ENCODE data around the gene CBX1.

The CBX1 gene

GRCh38 chr17:48100591-48101011, 677 bp downstream of the CBX1 start:
- H2AFZ ChIP-seq (ENCODE audit: low read length): peak overlapping the region; percentile 88
- peak overlapping the region; percentile 78 for H3K9ac ChIP-seq (ENCODE audit: low read depth, low read length, poor library complexity, severe bottlenecking)
- peak overlapping the region; percentile 100 for H3K4me2 ChIP-seq (ENCODE audit: low read depth, low read length, poor library complexity, severe bottlenecking)
- H3K27me3 ChIP-seq (ENCODE audit: insufficient read depth, low read length, poor library complexity, severe bottlenecking): no peaks in the 10 kb centered on the region
- no peaks in the 10 kb centered on the region for H3K9me2 ChIP-seq (replicated peaks; ENCODE audit: low read depth, low read length)
- H3K4me3 ChIP-seq (ENCODE audit: low read length, poor library complexity, severe bottlenecking): peak overlapping the region; percentile 83
- H4K20me1 ChIP-seq (ENCODE audit: insufficient read depth, low read length, poor library complexity, severe bottlenecking): peaks cover 48% of the 10 kb centered on the region
- H3K4me1 ChIP-seq (ENCODE audit: insufficient read depth, low read length, poor library complexity, severe bottlenecking): peaks cover 32% of the 10 kb centered on the region
- H3F3A ChIP-seq (ENCODE audit: low read depth): peaks cover 9% of the 10 kb centered on the region; the same call in 1 of the 2 replicates
- no peak for TF ChIP-seq EZH2phosphoT487 (IDR thresholded peaks at IDR 0.05; ENCODE audit: borderline replicate concordance)
- no peak for TF ChIP-seq CTCF (conservative IDR thresholded peaks at IDR 0.05; ENCODE audit: low read length)
- peaks cover 55% of the 10 kb centered on the region for H3K79me2 ChIP-seq (ENCODE audit: insufficient read depth, low read length)
- H3K9me3 ChIP-seq (ENCODE audit: insufficient read depth, low read depth, low read length): no peaks in the 10 kb centered on the region
- H3K36me3 ChIP-seq (ENCODE audit: insufficient read depth, low read length): peaks cover 3% of the 10 kb centered on the region; the same call in 1 of the 2 replicates

- H3K4me3 ChIP-seq (ENCODE audit: low read length, poor library complexity, severe bottlenecking): peak overlapping the region; percentile 83
- peaks cover 9% of the 10 kb centered on the region; the same call in 1 of the 2 replicates for H3F3A ChIP-seq (ENCODE audit: low read depth)
- H3K27me3 ChIP-seq (ENCODE audit: insufficient read depth, low read length, poor library complexity, severe bottlenecking): no peaks in the 10 kb centered on the region
- H3K4me1 ChIP-seq (ENCODE audit: insufficient read depth, low read length, poor library complexity, severe bottlenecking): peaks cover 32% of the 10 kb centered on the region
- H3K9me2 ChIP-seq (replicated peaks; ENCODE audit: low read depth, low read length): no peaks in the 10 kb centered on the region
- H4K20me1 ChIP-seq (ENCODE audit: insufficient read depth, low read length, poor library complexity, severe bottlenecking): peaks cover 51% of the 10 kb centered on the region
- H3K9ac ChIP-seq (ENCODE audit: low read depth, low read length, poor library complexity, severe bottlenecking): peak overlapping the region; percentile 78
- H3K79me2 ChIP-seq (ENCODE audit: insufficient read depth, low read length): peaks cover 60% of the 10 kb centered on the region
- H3K4me2 ChIP-seq (ENCODE audit: low read depth, low read length, poor library complexity, severe bottlenecking): peak overlapping the region; percentile 100
- H3K9me3 ChIP-seq (ENCODE audit: insufficient read depth, low read depth, low read length): no peaks in the 10 kb centered on the region
- peaks cover 3% of the 10 kb centered on the region; the same call in 1 of the 2 replicates for H3K36me3 ChIP-seq (ENCODE audit: insufficient read depth, low read length)
- no peak overlapping the region for H2AFZ ChIP-seq (ENCODE audit: low read length)
- TF ChIP-seq CTCF (conservative IDR thresholded peaks at IDR 0.05; ENCODE audit: low read length) (no peak), EZH2phosphoT487 (IDR thresholded peaks at IDR 0.05; ENCODE audit: borderline replicate concordance) (no peak)
Observed at GRCh38 chr17:48100160-48100559, 1.1 kb downstream of the CBX1 start.

GRCh38 chr17:48095611-48096010, 5.7 kb downstream of the CBX1 start:
- no peak for TF ChIP-seq EZH2phosphoT487 (IDR thresholded peaks at IDR 0.05; ENCODE audit: borderline replicate concordance)
- no peak for TF ChIP-seq CTCF (conservative IDR thresholded peaks at IDR 0.05; ENCODE audit: low read length)
- no peaks in the 10 kb centered on the region for H3K9me3 ChIP-seq (ENCODE audit: insufficient read depth, low read depth, low read length)
- H3F3A ChIP-seq (ENCODE audit: low read depth): peaks cover 9% of the 10 kb centered on the region; the same call in 1 of the 2 replicates
- no peak overlapping the region for H3K4me3 ChIP-seq (ENCODE audit: low read length, poor library complexity, severe bottlenecking)
- H4K20me1 ChIP-seq (ENCODE audit: insufficient read depth, low read length, poor library complexity, severe bottlenecking): peaks cover 65% of the 10 kb centered on the region
- H3K4me1 ChIP-seq (ENCODE audit: insufficient read depth, low read length, poor library complexity, severe bottlenecking): peaks cover 24% of the 10 kb centered on the region
- peaks cover 99% of the 10 kb centered on the region for H3K79me2 ChIP-seq (ENCODE audit: insufficient read depth, low read length)
- H3K36me3 ChIP-seq (ENCODE audit: insufficient read depth, low read length): peaks cover 10% of the 10 kb centered on the region; the same call in 1 of the 2 replicates
- H3K9me2 ChIP-seq (replicated peaks; ENCODE audit: low read depth, low read length): no peaks in the 10 kb centered on the region
- no peak overlapping the region for H3K9ac ChIP-seq (ENCODE audit: low read depth, low read length, poor library complexity, severe bottlenecking)
- no peak overlapping the region for H2AFZ ChIP-seq (ENCODE audit: low read length)
- H3K27me3 ChIP-seq (ENCODE audit: insufficient read depth, low read length, poor library complexity, severe bottlenecking): no peaks in the 10 kb centered on the region
- H3K4me2 ChIP-seq (ENCODE audit: low read depth, low read length, poor library complexity, severe bottlenecking): peak overlapping the region; percentile 100
